GM19438 (cell line): ENCODE measurements around the gene HEY2.

Experiments used
- ATAC-seq: cut with Tn5 transposase; IDR thresholded peaks from one replicate; pipeline ENCODE4 v1.9.1; 2021; ENCODE audit warnings: low read depth; ENCODE audit not compliant: unreplicated experiment

HEY2 gene

DNA sequence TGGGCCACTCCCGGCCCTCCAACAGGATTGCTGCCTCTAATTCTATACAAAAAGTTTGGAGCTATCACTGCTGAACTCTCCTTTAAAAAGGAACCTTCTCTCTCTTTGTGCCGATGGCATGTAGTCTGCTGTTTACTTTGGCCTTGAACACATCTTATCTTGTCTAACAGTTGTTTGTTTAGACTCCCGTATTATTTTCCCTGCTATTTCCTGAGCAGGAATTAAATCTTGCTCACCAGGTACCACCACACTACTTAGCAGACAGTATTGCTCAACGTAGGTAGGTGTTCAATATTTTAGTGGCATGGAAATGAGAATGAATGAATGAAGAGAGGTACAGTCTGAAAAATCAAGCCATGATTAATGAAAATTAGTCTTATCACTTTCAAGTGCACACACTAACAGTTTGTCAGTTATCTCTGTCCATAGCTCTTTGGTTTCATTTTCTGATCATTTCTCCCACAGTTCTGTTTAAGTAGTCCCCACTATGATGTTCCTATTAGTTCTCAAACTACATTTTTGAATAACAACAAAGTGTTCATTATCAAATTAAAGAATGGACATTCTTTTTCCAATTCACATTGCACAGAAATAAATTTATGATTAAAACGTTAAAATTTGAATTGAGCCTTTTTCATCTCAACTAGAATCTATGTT, 6.8 kb upstream of the HEY2 start:
- no peak for ATAC-seq

DNA sequence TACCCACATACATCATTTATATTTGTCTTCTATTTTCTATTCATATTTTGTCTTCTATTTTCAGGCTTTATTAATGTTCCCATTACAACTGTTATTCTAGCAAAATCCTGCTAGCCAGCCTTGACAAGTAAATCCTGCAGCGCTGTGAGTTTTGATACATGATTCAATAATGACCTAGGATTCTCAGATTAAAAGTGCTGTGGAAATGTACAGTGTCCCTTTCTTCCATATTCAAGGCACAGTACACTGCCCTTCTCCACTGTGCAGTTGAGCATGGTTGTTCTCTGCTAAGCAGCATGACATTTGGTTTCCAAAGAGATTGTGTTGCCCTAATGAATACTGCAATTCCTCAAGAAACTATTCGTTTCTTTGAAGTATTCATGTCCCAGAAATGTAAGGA, 5.8 kb upstream of the HEY2 start:
- ATAC-seq: no peak

DNA sequence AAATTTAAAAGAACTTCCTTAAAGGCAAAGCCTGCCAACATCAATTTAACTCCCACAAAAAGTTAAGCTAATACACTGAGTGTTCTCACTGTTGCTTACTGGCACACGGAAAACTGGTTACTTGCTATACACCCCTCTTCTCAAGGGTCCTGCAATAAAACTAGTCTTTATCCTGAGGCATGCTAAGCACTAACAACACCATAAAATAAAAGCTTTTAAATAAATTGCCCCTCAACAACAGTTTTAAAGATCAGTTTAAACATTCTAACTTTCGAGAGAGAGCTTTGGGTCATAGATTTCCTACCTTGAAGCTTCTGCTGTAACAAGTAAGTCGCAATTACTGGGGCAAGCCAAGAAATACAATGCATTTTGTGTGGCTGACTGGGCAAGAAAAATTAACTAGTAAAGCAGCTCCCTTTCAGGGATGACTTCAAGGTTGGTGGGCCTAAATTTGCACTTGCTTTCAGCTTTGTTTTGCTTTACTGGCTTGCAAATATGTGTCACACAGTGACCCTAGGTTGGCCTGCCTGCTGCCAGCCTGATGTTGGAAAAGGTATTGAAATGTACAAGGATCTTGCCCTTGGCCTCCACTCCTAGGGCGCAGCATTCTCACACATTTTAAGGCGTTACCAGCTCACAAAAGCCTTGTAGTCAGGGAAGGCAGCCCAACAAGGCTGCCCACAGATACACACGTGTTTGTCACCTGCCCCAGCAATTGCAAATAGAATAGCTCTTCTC, 4.0 kb upstream of the HEY2 start:
- ATAC-seq: no peak

DNA sequence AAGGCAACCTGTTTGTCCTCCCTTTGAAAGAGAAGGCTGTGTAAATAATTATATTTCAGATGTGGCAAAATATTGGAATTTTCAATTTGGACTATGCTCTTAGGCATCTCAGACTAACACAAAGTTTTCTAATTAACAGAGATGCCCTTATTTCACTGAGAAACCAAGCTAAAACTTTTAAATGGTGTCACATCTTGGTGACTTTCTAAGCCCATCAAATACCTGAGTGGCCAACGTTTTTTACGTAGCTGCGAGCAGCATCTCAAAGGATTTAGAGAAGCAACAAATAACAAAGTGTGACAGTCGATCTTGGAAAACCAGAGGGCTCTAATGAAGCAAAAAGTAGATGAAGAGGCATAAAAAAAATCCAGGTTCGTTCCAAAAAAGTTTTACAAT, 3.4 kb upstream of the HEY2 start:
- no peak for ATAC-seq

DNA sequence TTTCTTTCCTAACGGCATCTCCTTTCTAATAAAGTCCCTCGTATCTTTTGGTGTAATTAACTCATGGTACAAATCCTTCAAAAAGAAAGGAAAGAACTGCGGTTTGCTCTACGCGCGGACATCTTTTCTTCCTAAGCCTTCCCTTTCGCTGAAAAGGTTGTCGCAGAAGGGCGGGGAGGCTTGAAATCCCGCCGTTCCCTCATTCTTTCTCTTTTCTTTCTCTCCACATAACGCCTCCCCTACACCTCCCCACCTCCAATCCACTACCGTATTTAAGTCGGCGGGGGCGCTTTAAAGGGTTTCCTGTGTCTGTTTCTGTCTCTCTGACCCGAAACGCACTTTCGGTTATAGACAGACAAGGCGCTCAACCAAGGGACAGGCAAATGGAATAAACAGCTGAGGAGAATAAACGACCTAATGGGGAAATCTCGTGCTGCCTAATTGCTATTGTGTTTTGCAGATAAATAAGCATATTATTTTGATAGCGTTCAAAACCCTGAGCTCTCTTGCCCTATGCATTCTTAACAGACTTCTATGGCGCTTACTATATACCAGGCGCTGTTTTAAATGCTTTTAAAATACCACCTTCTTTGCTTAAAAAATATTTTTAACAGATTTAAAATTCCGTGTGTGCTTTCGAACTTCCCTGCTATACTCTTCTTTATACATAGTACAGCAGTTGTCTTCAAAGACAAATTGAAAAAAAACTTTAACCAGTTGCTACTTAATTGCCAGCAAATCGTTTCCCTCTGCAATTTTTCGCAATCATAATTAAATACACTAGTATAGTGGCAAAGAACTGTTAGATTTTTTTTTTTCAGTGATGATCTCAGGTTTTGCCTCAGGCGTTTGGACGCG, 2.5 kb upstream of the HEY2 start:
- peak; percentile 54 for ATAC-seq

DNA sequence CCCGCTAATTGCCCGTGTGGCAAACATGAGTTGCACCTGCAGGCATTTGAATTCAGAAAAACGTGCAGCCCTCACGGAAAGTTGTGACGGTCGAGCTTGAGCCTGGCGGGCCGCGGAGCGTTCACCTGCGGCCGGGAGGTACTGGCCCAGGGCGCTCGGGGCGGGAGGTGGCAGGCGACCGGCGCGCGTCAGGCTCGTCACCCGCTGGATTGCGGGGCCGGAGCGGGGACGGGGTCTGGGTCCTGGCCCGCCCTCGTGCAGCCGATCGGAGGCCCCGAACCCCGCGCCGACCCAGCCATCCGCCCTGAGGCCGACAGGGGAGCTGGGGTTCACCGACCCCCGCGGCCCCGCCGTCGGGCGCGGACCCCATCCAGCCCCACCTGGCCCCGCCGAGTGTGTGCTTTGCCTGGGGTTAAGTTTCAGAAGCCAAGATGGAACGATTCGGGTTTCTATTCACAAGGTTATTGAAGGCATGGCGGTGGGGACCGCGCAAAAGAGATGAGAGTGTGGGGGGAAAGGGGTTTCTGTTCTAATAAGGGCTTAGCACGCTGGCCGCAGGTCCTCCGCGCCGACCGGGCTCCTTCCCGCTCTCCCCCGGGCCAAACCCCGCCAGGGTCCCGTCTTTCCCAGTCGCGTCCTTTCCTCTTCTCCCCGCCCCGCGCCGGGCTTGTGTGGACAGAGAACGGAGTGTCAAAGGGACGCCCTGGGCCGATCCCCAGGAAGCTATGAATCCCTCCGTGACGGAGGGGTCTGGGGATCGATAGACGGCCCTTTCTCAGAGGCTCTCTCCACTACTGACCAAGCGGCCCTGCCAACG, 1.6 kb upstream of the HEY2 start:
- no peak for ATAC-seq

DNA sequence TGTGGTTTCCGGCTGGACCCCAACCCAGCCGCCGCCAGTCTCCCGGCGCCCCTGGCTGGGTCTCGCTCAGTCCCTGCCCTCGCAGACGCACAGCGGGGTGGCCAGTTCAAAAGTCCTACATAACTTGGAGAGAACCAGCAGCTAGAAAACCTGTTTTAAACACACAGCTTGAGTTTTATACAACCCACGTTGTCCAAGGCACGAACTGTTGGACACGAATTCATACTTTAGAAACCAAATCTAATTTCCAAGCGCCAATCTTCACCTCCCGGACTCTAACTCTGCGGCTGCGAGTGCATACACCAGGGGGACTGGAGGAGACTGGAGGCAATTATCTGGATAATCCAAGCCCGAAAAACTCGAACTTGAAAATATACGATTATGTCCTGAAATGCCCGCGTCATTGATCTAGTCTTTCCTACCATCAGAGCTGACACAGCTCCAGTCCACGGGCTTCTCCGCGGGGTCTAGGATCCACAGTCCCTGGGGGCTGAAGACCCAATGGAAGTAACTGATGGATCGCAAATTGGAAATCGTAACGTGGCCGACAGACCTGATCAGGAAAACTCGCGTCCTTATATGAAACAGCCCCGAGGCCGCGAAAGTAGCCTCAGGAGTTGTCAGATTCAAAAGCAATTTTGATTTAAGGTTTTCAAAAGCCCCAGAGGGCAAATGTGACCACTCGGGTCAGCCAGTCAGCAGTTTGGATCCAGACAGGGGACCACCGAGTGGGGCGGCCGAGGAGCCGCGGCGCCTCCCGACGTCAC, 843 bp upstream of the HEY2 start:
- ATAC-seq: no peak

DNA sequence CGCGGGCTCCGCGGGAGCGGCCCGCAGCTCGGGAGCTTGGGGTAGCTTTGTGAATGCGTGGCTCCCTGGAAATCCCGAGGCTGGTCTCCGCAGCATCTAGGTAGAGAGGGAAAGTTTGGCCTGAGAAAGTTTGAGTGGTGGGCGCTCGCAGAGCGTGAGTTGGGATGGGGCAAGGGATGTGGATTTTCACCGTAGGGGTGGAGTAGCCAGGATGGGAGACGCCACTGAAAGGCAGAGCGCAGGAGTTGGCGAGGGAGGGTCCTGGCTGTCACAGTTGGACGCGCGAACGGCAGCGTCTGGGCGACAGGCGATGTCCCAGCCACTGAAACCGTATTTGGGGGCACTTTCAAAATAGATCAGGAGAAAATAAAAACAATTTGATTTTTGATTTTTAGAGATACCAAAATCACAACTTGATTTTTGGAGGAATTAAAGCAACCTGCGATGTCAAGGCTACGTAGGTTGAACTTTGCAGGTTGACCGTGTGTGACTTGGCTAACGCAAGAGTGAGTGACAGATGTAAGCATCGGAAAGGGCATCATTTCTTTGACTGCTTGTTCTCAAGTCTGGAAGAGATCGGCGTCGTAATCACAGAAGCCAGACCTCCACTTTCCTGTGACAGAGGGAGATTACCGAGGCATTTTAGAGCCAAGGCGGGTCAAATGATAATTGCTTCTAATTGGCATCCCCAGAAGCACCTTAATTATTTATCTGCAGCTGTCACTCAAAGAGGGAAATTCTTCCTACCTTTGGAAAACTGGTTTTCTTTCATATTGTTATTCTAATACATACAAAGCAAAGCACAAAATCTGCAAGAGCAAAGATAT, 646 bp downstream of the HEY2 start:
- ATAC-seq: no peak

DNA sequence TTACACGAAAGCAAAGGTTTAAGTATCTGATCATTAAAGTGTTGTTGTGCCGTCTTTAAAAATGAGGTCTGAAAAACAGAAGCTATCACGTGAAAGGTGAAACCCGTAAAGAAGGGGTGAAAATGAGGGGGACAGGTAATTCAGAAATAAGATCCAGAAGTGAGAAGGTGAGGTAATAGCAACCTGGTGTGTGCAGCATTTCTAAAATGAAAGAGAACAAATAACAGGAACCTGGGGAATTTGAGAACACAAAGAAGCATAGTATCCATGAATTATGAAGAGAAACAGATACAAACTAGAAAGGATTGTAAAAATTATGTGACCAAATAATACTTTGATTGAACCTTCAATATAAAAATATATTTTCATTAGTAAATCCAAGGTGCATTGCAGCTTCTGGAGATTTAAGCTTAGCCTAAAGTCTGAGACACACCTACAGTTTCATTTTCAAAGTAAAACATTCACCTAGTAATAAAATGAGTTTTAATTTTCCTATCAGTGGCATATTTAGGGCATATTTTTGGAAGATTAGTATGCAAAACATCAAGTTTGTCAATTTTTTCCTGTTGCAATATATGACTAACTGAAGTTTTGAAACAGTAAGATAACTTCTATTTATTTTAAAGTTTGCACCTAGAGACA, 1.4 kb downstream of the HEY2 start:
- no peak for ATAC-seq

DNA sequence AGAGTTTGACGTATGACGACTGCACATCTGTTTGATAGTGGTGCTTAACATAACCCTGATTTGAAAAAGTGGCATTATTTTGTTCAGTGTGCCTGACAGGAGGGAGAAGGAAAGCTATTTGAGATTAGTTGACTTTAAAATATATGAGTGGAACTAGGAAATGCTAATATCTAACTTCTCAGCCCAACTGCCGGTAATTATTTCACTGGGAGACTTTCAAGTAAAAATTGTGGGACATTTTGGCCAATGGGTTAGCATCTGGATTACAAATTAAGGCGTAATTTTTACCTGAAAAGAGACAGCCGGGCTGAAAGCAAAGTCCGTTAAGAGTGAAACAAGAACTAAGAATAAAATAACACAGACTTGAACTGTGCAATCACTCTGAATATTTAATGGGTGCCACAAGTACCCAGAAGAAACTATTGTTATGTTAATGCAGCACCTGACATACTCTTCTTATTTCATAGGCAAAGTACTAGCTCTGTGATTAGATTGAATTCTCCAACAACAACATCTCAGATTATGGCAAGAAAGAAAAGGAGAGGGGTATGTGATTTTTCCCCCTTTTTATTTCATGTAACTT, 2.0 kb downstream of the HEY2 start:
- no peak for ATAC-seq

DNA sequence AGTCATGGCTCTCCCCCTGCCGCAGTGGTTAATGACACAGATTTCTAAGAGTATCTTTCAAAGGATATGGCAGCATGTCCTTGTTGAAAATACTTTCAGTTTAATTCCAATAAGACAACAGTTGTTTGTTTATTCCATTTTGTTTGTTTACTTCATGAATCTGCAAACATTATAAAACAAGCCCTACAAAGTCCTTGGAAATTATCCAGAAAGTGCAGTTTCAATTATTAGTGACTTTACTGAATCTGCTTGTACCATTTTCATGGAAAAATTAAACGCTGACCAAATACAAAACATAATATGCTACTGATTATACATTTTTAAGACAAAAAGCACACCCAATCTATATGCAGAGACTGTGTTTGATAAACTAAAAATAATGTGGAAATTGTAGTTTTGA, 3.3 kb downstream of the HEY2 start:
- ATAC-seq: no peak

DNA sequence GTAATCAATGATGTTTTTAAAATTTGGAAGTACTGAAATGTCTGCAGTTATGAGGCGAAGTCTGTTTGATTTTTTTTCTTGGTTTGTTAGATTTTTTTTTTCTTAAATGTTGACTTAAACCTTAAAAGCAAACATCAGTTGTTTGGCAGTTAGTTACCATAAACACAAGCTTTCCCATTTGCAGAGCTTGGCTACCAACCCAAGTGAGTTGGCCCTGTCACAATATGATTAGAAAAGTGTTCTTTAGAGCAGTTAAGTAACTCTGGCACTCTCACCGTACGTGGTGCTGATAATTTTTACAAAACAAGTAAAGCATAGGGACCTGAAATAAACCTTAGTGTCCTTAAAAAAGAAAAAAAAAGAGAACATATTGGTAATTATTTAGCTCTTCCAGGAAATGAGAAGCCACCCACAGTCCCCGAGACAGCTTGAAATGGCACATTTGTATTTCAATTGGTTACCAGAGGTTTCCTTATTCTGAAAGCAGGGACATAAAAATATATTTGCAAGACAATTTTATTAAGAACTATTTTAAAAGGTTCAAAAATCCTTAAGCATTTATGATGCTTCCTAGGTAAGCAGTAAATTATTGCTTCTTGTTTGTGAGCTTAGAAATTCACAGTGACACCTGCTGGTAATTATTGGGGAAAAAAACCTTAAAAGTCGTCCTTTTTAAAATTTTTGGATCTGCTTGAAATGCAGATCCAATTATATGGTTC, 3.9 kb downstream of the HEY2 start:
- no peak for ATAC-seq

DNA sequence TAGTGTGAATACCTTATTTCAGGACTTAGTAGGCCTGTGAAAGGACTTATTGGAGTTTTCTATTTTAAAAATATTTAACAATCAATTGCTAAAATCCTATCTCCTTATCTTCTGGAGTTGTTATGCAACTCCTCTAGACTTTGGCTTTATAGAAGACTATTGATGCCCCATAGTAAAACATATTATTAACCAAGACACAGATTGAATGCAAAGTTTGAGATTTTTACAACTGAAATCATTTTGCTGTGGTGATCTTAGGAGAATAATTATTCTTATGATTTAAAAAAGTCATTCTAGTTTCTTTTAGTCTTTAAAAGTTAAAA, 4.5 kb downstream of the HEY2 start:
- ATAC-seq: no peak

DNA sequence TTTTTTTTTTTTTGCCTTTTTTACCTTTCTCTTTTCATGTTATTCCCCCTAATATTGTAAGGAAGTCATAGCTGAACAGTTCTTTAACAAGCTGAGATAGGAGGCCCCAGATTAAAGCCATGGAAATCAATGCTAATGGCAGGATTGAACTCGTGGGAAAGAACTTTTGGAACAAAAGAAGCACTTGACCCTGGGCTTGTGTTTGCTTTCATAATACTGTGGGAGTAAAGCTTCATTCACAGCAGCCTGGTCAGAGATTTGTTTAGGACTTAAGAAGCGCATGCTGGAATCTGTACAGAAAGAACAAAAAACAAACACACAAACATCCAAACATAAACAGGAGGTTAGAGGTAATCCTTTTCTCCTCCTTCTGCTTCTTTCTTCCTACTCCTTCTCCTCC, 5.1 kb downstream of the HEY2 start:
- no peak for ATAC-seq

DNA sequence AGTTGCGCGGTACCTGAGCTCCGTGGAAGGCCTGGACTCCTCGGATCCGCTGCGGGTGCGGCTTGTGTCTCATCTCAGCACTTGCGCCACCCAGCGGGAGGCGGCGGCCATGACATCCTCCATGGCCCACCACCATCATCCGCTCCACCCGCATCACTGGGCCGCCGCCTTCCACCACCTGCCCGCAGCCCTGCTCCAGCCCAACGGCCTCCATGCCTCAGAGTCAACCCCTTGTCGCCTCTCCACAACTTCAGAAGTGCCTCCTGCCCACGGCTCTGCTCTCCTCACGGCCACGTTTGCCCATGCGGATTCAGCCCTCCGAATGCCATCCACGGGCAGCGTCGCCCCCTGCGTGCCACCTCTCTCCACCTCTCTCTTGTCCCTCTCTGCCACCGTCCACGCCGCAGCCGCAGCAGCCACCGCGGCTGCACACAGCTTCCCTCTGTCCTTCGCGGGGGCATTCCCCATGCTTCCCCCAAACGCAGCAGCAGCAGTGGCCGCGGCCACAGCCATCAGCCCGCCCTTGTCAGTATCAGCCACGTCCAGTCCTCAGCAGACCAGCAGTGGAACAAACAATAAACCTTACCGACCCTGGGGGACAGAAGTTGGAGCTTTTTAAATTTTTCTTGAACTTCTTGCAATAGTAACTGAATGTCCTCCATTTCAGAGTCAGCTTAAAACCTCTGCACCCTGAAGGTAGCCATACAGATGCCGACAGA, 9.9 kb downstream of the HEY2 start:
- no peak for ATAC-seq

DNA sequence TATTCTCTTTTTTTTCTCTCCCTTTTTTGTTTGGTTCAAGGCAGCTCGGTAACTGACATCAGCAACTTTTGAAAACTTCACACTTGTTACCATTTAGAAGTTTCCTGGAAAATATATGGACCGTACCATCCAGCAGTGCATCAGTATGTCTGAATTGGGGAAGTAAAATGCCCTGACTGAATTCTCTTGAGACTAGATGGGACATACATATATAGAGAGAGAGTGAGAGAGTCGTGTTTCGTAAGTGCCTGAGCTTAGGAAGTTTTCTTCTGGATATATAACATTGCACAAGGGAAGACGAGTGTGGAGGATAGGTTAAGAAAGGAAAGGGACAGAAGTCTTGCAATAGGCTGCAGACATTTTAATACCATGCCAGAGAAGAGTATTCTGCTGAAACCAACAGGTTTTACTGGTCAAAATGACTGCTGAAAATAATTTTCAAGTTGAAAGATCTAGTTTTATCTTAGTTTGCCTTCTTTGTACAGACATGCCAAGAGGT, 10.6 kb downstream of the HEY2 start:
- no peak for ATAC-seq

DNA sequence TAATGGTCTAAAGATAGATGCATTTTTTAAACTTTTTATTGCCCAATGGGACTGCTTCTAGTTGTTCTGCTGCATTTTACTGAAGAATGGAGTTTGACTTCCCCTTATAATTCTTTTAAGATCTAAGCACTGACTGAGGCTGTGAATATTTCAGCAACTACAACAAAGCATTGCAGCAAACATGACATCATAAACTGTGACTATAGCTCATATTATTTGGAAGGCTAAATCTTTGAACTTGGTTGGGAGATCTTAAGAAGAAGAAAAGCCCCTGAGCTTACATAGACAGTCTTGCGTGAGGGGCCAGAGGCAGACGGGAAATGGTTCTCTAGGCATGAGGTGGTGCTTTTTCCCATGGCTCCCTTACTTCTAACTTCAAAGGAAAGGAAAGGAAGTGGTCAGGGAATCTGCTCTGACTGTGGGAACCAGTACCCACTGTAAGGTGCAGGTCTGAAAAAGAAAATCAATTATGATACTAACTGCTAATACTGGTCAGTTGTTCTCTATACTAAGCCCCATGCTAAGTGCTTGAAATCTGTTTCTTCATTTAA, 14.8 kb downstream of the HEY2 start:
- no peak for ATAC-seq
